GM21515 (cell line): Measurements from ENCODE around the gene VIPR2.

Experiments
- ATAC-seq: cut with Tn5 transposase; IDR thresholded peaks from one replicate; pipeline ENCODE4 v1.9.1; 2021; ENCODE audit not compliant: unreplicated experiment

VIPR2 gene

DNA sequence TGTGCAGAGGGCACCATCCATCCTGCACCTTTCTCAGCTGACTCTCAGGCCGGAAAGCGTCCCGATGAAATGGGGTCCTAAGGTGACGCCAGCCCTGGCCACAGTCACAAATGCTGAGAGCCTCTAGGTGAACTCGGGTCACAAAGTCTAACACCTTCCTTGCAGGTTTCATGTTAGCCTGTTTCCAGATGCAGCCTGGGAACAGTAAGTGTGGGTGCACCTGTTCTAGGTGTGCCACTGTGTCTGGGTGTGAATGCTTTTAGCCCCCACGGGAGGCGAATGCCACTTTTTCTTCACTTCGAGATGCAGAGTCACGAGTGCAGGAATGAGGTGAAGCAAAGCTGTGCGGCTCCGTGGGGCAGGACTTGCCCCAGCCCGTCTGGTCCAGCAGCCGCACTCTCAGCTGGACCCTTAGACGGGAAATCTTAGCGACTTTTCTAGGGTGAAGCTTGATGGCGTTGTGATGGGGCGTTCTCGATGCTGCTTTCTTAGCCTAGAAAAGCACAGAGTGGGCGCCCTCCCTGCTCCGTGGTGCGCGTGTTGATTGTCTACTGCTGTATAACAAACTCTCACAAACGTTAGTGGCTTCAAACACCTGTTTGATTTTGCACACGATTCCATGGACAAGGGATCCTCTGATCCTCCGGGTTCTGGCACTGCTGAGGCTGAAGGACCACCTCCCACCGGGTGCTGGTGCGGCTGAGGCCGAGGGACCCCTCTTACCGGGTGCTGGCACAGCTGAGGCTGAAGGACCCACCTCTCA, 13.6 kb upstream of the VIPR2 start:
- ATAC-seq = no peak

DNA sequence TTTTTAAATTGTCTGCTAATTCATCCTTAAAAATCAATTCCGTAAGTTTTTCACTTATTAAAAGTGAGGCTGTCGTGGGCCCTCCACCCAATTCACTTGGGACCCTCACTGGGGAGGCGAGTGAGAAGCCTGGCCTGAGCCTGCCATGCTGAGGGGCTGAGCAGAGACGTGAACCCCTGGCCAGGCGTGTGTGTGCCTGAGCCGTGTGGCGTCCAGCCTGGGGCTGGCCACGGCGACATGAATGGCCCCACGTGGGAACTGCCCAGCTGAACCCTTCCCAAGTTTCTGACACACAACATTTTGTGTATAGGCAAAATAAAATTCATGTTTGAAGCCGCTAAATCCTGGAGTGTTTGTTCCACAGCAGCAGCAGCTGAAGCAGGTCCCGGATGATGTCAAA, 13.0 kb upstream of the VIPR2 start:
- ATAC-seq = no peak

DNA sequence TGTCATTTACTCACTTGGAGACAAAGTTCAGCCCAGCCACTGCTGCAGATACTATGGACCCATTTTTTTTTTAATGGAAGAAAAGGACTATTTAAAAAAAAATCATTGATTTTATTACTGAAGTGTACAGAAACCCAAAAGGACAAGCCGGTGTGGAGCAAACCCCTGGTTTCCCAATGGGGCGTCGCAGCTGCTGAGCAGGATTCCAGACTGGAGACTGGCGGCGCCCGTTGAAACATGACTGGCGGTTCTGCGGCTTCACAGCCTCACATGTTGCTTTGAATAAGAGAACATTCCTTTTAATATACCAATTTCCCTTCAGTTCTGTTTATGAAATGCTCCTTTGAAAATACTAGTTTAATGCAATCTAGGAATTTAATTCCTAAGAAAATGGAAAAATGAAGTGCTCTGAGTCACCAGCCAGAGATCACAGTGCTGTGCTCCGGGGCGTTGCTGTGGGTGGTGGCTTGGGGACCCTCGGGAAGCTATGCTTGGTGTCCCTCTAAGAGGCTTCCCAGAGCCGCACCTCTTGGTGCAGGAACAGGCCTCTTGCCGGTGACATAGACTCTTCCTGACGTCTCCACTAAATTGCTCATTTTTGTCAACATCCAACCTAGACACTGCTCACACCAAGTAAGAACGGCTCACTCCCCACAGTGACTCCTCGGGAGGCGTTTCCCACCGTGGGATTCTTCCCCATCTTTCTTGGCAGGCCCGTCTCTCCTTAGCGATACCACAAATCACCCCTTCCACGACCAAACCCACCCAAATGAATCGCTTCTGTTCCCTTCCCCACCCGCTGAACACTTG, 12.0 kb upstream of the VIPR2 start:
- ATAC-seq = no peak

DNA sequence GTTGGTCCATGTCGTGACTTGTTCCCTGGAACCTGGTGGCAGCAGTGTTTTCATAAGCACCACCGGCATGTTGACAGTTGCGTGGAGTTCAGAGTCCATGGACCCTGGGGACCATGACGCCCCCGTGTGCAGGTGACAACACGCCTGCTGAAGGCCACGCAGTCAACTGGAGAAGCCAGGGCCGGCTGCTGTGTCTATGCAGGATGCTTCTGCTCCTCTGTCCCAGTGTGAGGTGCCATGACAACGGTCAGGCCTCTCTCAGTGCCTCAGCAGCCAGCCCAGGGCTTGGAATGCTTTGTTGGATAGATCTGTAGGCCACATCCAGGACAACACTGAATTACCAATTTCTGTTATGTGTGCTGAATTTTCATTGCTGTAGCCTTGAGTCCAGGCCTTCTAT, 10.7 kb upstream of the VIPR2 start:
- ATAC-seq = no peak

DNA sequence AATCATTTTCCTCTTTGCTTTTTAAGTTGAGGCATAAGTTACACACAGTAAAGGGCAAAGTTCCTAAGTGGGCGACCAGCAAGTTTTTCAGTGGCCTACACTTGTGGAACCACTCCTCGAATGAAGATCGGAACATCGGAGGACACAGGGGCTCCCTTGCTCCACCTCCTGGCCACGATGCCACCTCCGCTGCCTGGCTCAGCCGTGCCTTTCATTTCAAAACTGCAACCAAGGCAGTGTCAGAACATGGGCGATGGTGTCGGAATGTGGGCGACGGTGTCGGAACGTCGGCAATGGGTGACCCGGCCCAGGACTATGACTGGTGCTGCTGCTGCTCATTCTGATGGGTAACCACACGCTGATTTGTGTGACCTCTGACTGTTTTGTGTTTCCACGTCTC, 9.6 kb upstream of the VIPR2 start:
- ATAC-seq = no peak

DNA sequence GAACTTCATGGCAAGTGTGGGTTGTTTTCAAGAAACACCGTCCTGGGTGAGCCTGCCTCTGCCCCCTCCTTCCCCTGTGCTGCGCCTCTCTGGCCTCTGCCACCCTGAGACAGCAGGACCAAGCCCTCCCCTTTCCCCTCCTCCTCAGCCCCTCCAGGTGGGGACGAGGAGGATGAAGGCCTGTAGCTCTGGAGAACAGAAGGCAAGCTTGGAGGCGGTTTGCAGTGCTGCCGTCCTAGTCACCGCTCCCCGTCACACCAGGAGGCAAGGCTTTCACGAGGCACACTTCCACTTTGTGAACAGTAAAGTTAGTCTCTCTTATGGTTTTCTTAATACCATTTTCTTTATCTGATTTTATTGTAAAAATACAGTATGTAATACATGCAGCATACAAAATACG, 8.8 kb upstream of the VIPR2 start:
- no peak for ATAC-seq

DNA sequence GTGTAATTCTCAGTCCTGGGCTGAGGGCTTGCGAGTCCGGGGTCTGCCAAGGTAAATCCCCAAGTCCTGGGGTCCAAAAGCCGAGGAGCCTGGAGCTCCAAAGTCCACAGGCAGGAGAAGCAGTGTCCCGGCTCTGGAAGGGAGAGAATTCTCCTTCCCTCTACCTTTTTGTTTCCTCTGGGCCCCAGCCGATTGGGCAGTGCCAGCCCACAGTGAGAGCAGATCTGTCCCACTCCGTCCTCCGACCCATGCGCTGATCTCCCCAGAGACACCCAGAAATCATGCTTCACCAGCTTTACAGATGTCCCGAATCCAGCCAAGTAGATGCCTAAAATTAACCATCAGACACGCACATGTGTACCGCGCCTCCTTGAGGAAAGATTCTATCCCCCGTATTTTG, 8.1 kb upstream of the VIPR2 start:
- no peak for ATAC-seq

DNA sequence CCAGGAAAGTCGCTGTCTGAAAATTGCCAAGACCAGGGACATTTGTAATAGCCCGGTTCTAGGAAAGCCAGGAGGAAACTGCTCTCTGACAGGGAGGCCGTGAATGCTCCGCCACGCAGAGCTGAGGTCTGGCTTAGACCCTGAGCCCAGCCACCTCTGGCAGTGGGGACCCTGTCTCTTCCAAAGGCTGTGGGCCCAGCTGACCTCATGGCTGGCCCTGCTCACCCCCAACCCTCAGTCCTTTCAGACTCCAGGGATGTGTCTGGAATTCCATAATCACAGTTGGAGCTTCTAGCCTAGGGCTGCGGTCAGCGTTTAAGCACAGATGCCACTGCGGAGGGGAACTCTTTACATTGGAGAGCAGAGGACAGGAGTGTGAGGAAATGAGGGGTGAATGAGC, 6.6 kb upstream of the VIPR2 start:
- ATAC-seq = no peak

DNA sequence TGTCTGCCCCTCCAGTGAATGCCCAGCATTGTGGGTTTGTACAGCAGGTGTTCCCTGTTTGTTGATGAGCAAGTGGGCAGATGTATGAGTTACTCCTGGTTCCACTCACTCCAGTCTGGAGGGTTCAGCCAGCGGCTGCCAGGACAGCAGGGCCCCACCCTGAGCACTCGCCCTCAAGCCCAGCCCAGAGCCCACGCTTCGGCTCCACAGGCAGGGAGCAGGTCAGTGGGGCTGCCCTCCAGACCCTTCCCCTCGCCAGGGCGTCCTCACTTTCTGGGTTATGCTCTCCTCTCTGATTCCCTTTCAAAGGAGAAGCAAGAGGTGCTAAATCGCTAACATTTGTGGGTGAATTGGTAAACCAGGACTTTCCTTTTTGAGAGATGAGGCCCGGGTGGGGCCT, 4.8 kb upstream of the VIPR2 start:
- ATAC-seq = no peak

DNA sequence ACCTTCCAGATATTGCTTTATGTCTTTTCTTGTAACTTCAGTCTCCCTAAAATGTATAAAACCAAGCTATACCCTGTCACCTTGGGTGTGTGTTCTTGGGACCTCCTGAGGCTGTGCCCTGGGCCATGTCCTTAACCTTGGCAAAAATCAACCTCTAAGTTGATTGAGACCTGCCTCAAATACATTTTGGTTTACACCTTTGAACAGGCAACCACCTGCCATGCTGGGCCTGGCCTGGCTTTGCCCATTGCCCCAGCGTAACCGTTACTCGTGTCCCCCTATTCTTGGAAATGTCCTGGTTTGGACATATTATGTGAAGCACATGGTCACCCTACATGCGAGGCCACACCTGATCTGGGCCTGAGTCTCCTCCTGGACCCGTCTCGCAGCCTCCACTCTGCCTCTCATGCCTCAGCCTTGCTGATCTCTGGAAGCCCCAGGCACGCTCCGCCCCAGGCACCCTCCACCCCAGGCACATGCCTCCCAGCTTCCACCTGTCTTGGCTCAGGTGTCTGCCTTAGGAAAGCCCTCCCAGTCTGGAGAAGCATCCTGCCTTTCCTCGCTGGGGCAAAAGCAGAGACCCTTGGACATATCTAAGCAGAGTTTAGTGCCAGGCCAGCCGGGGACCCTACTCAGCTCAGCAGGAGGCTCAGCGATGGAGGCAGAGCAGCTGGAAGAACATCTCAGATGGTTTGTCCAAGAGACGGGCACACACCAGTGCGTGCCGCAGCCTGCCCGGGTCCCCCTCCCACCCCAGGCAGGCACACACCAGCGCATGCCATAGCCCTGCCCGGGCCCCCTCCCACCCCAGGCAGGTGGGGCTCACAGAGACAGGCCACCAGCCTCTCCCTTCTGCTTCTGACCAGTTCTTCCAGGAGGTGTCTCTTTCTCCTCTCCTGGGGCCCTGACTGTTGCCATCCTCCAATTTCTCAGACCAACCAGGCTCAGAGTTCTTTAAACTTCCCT, 4.0 kb upstream of the VIPR2 start:
- no peak for ATAC-seq

DNA sequence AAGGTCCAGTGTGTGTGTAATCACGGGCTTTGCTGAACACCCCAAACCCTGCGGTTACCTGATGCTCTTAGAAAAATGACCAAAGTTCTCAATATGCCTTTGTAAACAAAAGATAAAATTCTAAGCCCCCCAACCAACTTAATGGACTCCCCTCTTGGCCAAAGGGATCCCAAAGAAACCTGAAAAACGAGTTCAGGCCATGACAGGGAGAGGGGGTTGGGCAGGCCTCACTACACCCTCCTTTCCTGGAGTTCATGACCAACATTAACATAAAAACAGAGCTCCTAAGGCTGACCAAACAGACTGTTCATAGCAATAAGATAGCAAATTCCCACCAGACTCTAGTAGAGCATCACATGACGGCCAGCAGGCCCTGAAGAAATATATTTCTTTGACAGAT, 3.0 kb upstream of the VIPR2 start:
- no peak for ATAC-seq

DNA sequence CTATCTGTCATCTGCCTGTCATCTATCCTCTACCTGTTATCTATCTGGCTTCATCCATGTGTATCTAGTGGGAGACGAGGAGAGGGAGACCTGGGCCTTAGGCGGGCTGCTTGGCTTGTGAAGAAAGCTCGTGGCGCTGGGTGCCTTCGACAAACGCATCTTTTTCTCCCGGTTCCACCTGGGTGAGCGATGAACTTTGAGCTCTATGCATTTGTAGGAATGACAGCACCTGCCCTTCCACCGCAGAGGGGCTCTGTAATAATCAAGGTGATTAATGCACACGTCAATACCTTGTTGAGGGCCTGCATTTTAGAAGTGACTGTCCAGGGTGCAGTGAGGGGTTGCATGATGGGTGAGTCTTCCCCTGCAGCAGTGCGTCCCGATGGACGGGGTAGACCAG, 2.6 kb upstream of the VIPR2 start:
- ATAC-seq = no peak

DNA sequence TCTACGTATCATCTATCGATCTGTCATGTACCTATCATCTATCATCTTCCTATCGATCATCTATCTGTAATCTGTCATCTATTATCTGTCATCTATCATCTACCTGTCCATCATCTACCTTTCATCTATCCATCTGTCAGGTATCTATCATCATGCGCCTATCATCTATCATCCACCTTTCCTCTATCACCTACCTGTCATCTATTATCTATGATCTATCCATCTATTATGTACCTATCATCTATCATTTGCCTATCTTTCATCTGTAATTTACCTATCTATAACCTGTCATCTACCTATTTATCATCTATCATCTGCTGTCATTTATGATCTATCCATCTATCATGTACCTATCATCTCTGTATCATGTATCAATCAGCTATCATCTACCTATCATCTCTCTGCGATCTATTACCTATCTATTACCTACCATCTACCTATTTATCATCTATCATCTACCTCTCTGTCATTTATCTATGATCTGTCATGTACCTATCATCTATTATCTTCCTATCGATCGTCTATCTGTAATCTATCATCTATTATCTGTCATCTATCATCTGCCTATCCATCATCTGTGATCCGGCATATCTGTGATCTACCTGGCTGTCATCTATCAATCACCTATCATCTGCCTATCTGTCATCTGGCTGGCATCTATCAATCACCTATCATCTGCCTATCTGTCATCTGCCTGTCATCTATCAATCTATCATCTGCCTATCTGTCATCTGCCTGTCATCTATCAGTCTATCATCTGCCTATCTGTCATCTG, 1.6 kb upstream of the VIPR2 start:
- ATAC-seq = no peak

DNA sequence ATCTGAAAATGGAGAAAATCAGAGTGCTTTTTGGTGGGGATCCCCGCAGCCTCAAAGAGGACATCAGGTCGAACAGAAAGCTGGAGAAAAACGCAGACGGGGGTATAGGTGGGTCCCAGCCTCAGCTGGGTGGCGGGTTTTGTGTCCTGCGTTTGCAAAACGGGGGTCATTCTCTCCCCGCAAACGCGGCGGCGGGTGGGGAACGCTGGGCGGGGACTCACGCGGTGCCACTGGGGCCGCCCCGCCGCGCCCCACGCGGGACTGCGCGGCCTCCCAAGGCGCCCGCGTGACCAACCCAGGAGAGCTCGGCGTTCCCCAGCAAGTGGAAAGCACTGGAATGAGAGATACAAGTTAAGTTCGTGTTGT, 806 bp upstream of the VIPR2 start:
- ATAC-seq = no peak

DNA sequence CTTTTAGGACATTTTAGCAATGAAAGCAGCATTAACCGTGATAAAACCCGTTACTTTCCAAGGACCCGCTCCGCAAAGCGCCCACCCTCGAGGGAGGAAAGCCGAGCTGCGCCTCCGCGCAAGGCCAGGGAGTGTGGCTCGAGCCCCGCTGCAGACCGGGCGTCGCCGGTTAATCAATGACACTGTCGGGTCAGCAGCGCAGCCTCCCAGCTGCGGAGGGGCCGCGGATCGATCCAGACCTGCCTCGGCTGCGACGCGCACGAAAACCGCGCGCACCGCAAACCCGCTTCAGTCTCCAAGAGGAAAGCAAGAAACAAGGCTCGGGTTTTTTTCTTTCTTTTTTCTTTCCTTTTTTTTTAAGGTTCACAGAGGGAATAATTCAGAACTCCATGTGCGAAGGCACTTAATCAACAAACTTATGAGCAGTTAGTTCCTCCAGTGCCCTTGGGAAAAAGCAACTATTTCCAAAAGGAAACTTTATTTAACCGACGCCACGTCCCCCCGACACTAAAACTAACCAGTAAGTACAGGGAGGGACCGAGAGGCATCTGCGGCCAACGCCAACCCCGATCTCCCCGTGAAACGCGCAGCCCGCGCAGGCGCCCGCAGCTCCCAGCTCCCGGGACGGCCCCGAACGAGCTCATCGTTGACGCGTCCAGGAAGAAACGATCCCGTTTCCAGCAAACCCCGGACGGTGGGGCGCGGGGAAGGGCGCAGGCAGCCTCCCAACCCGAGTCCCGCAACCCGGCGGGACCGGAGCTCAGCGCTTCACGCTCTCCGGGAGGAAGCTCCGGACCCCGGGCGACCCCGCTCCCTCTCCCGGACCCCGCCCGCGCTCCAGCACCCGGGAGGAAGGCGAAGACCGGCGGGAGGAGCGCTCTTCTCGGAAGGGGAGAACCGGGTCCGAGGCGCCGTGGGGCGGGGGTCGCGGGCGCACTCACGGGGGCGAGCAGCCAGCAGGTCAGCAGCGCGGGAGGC, 598 bp downstream of the VIPR2 start:
- ATAC-seq = no peak

DNA sequence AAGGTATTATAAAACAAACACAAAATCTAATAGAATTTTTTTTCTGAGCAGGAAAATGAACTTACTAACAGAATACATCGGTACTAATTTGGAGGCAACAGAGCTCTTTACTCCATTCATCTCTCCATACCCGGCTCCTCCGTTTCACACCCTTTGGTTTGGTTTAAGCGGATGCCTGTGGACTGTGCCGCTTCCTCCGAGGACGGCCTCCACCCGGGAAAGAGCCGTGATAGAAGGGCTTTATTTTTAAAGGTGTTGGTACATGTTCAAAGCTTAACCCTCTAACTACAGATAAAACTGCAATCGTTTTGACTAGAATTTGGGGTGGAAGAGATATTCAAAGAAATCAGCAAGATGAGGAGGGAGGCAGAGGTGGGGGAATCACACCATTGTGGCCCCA, 1.9 kb downstream of the VIPR2 start:
- ATAC-seq = no peak

DNA sequence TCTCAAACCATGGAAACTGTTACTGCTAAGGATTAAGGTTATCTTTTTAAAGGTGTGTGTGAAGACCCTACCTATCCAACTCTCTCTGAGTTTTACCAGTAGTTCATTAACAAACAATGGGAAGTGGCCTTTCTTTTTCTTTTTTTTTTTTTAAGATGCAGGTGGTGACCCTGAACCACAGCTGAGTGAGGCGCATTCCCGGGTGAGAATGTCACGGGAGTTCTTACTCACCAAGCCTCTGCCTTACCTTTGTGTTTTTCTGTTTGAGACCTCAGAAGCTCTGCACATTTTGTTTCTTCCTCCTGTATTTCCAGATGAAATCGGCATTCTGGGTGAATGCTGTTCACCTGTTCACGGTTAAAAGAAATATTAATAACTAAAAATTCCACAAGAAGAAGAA, 2.5 kb downstream of the VIPR2 start:
- ATAC-seq = no peak

DNA sequence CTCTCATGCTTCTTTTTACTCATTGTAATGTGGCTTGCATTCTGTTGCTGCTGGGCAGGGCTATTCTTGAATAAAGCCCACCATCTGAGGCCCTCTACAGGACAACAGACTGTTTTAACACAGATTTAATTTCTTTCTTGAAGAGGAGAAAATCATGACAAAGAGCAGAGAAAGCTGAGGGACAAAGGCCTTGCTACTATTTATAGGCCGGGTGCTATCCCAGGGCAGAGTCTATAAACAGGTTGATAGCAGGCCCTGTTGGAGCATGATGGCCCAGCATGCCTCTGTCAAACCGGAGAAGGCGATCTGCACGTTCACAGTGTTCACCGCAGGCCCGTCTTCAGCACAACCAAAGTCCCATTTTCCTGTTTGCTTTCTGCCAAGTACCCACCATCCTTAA, 3.0 kb downstream of the VIPR2 start:
- no peak for ATAC-seq

DNA sequence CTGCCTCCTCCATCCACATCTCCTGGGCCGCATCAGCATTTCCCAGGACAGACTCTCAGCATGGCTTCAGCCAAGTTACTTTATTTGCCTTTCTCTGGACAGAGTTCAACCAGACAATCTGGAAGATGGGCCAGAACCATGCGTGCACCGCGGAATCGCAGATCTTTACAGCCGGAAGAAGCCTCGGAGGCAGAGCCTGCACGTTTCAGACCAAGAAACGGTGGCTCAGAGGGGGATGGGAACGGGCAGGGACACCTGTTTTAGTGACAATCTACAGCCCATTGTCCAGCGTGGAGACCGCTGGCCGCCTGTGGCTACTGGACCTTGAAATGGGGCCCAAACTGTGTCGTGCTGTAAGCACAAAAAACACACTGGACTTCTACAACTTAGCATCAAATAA, 3.5 kb downstream of the VIPR2 start:
- ATAC-seq = no peak
